Stimulated activated CD8-positive, alpha-beta memory T cell treated with anti-CD3 and anti-CD28 coated beads, Interleukin-15, amount 100 ng/mL, for 24 hours (primary cell): ENCODE results near the gene AJUBA.
"Not testable (repeated sequence)": the region's sequence is repeated elsewhere in the genome, so short reads cannot be mapped to it uniquely, and the experiment has no call there.

ENCODE experiments used
- DNase-seq: peaks from one replicate; pipeline ENCODE4 v3.0.0-alpha.2; 2020; ENCODE audit warnings: low read depth

Gene AJUBA

DNA sequence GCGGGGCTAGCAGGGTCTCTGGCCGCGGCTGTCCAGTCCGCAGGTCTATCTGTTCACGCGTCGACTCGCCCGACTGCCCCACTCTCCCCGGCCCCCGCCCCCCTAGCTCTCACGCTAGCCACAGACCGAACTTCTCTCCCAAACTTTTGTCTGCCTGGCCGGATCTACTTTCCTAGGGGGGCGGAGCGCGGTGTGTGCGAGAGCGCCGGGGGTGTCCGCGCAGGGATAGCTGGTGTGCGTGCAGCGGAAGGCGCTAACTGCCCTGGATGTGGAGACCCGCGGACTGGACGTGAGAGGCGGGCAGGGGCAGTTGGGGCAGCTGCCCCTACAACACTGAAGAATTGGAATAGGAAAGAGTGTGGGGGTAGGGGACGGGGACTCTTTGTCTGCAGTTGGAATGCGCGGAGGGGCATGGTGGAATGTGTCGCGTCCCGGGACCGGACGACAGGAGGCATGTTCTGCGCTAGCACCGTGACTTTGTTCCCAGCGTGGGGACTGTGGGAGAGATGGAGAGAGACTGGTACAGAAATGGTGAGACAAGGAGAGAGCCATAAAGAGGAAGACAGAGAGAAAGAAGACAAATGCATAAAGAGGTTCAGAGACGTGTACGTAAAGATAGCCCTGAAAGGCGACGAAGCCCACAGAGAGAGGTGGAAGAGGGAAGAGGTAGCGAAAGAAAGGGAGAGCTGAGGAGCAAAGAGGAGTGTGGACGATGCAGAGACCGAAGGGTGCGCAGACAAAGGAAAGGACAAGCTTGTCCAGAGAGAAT lies at the start of gene AJUBA:
Gene AJUBA (minus strand): TSS at position 75 of the 769 bp plus-strand sequence. CDS start 285 bp downstream, outside the sequence.
- peak; percentile 41 for DNase-seq

DNA sequence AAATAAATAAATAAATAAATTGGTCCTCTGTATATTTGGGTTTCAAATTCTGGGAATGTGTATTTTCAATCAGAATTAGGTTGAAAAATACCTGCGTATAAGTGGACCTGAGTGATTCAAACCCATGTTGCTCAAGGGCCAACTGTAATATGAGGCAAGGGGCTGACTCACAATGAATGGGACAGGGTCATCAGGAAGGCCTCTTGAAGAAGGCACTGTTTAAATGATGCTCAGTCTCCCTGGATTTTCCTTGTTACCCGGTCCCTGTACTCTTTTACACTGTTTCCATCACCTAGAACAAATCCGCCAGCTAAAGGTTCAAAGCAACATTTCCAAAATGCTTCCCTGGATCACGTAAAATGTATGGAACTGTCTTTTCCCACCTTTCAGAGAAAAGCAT lies 48.6 kb upstream of the AJUBA start:
- no peak for DNase-seq

DNA sequence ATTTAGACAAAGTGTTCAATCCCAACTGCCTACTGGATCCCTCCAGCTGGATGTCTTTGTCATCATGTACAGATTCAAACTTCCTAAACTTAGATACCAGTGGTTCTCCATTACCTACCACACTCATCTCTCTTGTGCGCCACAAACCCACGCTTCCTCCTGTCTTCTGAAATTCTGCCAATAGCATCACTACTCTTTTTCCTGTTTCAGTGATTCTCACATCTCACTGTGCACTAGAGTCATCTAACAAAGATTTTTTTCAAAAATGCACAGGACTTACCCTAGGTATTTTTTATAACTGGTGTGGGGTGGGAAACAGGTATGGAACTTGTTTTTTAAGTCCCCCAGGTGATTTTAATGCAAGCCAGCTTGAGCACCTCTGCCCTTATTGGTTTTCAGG lies 46.4 kb upstream of the AJUBA start:
- no peak for DNase-seq

DNA sequence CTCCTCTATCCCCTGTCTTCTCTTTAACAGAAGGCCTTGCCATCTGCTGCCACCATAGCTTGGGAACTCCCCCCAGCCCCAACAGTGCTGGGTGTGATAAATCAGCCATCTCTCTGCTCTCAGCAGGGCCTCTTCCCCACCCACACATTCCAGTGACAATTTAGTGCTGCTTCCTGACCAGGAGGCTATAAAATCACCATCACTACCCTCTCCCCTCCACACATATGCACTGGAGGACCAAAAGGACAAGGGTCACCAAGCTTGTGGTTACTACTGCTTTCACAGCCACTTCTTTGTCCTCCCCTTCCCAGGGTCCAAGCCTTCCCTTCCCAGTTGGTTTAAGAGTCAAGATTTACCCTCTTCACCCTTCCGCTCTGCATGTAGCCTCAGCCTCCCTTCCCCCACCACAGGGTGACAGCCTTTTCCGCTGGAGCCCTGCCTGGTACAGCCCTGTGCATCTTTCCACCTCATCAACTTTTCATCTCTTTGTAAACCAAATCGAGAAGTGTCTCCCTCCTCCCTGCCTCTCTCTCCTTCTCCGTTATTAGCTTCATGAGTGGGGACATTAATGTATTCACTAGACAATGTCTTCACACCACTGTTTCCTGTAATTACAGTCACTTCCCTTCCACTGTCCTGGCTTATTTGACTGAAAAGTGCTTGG lies 42.9 kb upstream of the AJUBA start:
- no peak for DNase-seq

DNA sequence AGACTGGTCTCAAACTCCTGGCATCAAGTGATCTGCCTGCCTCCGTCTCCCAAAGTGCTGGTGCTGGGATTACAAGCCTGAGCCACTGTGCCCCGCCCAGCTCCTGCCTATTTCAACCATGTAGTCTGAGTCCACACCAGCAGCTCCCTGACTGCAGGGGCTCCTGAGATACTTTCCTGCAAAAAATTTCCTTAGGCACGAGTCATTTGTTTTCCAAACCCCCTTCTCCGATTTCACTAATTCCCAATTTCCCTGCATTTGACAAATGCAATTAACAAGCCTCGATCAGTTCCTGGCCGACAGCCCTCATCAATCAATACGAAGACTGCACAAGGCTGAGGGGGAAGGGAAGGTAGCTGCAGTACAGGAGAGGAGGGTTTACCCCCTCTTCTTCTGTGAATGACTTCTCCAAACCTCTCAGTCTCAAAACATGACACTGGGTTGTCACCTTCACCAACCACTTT lies 42.3 kb upstream of the AJUBA start:
- no peak for DNase-seq

DNA sequence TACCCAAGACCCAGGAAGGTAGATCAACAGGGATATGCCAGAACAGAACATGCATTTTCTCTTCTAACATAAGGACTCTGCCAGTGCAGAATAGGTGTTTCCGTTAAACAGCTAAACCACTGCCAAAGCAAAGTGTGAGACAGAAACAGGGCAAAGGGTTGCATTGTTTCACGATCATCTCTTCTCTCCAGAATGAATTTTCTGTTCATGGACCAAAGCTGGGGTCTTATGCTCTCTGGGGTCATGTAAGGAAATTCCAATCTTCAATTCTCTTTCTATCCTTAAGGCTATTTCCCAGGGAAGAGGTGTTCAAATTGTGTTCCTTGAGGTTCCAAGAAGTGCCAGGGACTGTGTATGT lies 41.4 kb upstream of the AJUBA start:
- no peak for DNase-seq

DNA sequence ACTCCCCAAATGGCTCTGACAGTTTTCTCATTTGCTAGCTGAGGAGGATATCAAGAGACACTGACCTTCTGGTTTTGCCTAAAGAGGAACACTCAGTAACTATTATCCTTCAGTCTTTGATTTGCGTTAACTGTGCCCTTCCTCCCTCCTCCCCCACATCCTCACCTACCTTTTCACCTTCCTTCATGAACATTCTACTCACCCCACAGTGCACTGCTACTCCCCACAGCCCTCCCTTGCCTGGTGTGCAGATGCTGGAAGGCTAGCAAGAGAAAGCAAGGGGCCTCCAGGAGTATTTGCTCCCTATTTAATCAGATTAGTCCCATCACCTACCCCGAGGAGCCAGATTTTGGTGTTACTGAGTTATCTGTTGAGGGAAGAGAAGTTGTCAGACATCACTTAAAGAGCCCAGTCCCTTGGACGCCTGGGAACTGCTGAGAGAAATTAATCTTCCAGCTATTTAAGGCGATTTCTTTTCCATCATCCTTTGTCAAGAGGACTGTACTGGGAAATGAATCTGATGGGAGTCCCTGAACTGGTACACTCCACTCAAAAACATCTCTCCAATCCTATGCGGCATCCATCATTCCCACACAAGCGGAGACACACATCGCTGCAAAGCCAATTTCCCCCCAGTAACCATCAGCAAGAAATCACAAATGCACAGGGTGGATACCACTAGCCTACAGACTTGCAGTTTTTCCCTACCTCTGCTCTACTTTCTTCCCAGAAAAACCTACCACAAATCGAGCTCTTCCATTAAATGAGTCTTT lies 40.9 kb upstream of the AJUBA start:
- no peak for DNase-seq

DNA sequence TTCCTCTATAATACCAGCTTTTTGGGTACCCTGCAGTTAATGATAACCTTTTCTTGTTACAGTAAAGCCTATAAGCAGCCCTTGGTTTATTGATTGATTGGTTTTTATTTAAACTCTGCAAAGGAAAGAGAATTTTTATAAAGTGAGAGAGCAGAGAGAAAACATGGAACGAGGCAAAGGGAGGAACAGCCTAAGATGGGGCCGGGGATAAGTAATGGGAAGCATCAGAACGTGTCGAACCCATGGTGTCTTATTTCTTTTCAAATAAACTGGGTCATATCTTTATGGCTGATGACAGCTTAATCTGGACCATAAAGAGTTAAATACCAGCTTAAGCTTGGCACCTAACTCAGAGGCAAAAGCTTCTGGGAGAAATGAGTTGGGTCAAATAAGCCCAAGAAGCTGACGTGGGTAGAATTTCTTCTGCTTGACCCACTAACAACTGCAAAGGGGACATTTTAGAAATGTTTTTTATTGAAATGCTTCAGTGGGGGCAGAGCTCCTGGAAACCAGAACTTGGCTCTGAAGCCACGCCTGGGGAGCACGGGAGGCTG lies 39.6 kb upstream of the AJUBA start:
- DNase-seq, result no peak

DNA sequence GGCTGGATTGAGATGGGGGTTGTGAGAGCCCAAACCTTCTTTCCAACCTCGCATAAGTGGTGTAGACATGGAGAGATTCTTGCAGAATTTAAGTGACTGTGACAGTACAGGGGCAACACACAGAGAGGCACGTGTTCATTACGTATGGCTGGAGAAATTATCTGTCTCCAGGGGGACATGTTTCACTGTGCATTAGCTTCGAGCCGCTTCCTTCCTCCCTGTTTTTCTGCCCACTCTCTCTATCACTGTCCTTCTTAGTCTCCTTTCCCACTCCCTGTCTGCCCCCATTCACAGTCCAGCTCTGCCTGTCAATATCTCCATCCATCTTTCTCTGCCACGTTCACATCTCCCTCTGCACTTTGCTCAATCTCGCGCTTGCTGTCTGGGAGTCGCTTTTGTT lies 39.1 kb upstream of the AJUBA start:
- DNase-seq, result no peak

DNA sequence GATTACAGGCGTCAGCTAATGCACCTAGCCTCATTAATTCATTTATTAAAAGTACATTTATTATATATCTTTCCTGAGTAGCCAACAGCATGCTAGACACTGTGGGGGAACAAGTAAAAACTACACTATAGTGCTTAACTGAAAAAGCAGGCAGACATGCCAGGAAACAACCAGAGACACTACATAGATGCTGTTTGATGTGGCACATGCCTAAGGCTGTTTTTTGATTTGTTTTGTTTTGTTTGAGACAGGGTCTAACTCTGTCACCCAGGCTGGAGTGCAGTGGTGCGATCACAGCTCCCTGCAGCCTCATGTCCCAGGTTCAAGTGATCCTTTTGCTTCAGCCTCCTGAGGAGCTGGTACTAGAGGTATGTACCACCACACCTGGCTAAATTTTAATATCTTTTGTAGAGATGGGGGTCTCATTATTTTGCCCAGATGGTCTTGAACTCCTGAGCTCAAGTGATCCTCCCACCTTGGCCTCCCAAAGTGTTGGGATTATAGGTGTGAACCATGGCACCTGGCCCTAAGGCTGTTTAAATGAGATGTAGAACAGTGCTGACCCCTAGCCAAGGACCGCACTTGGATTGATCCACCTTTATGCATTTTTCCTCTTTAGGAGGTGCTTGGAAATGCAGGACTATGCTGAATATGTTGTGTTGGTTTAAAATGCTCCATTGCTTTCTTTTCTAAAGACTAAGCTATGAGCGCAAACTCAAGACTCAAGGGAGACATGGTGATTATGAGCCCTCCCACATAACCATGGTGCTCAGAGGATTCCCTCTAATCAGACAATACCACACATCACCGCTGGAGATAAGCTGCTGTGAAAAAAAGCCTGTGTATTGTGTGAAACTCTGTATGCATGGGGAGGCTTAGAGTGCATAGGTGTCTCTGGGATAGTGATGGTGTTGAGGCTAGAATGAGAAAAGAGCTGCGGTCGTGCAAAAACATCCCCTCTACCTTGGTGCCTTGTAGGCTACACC lies 38.1 kb upstream of the AJUBA start:
- no peak for DNase-seq

DNA sequence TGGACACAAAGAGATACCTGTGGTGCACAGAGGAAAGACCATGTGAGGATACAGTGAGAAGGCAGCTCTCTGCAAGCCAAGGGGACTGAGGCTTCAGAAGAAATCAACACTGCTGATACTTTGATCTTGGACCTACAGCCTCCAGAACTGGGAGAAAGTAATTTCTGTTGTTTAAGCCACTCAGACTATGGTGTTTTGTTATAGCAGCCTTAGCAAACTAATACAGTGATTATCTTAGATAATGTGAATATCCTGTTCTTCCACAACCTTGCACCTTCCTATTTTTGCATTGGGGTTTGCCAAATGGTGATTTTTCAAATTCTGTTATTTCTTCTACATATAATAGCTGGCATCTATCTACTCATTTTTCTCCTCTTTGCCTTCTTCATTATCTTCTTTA lies 35.8 kb upstream of the AJUBA start:
- DNase-seq, result no peak

DNA sequence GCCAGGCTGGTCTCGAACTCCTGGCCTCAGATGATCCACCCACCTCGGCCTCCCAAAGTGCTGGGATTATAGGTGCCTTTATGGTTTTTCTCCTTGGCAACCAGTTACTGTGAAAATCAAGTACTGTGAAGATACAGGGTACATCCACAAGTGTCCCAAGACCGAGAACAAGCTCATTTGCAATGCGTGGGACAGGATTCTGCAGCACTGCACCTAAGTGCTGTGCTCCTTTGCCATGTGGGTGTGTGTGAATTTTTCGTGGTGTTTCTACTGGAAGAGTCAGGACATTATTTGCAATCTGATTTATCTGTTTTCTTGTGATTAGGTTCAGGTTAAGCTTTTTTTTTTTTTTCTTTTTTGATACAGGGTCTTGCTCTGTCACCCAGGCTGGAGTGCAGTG lies 34.7 kb upstream of the AJUBA start:
- no peak for DNase-seq

DNA sequence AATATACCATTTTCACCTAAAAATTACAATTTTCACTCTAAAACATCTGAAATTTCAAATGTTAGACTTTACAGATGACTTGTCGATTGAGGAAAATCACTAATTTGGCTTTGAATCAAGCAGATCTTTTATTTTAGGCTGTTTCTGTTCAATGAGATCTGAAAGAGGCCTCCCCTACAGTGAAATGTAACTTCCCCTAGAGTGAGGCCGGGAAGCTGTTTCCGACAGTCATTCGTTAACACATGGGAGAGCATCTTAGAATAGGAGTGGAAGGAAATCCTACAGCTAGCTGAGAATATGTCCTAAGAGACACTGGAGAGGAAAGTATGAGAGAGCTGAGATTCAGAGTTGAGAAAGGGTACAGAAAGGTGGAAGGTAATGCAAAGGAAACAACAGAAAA lies 33.3 kb upstream of the AJUBA start:
- no peak for DNase-seq

DNA sequence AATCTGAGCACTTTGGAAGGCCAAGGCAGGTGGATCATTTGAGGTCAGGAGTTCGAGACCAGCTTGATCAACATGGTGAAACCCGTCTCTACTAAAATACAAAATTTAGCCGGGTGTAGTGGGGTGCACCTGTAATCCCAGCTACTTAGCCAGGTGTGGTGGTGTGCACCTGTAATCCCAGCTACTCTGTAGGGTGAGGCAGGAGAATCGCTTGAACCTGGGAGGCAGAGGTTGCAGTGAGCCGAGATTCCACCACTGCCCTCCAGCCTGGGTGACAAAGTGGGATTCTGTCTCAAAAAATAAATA lies 31.4 kb upstream of the AJUBA start:
- not testable (repeated sequence) for DNase-seq

DNA sequence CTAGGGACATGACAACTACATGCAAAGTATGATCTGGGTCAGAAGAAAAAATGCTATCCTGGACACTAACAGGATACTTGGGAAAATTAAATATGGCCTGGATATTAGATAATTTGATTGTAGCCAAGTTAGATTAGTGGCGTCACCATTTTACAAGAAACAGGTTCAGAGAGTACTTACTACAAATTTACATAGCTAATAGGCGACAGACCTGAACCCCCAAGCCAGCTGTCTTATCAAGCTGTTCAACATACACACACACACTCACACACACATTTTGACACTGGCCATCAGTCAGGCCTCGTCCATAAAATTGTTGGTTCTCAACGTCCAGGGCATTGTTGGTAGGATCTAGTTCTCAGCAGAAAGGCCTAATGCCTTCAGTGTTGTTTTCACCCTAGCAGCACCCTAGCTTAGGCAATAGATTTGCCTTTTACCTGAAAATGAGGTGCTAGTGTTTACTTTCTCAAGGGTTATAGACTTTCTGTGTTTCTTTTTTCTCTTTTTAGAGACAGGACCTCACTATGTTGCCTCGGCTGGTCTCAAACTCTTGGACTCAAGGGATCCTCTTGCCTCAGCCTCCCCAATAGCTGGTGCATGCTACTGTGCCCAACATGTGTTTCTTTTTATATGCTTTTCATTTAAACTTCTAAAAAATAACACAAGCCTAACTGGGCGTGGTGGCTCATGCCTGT lies 30.9 kb upstream of the AJUBA start:
- no peak for DNase-seq

DNA sequence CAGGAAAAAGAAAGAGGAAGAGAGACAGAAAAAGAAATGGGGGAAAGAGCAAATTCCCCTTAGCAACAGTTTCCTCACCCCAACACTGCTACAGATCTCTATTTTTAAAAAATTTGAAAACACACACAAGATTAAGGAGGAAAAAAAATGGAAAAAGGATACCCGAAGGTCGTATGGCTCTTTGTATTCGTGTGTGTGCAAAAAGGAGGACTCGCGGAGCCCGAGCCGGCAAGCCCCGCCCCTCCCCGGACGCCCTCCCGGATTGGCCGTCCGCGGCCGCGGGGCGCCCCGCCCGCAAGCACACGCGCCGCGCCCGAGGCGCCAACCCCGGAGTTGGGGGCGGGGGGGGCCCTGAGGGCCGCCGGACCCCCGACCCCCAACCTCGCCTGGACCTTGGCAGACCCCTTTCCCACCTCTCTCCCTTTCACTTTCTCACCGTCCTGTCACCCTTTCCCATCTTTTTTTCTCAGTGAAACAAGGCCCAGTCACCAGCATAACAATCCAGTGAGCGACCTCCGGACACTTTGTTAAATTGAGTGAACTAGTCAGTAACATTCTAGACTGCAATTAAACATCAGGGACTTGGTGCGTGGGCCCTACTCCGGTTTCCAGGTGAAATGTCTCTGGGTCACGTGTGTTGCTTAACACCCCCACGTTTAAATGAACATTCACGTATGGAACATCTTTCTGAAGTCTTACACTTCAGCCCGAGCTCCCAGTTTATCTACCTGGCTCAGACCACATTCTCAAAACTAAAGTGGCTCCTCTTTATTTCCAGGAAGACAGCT lies 27.8 kb upstream of the AJUBA start, which contains the start of gene C14orf93:
Gene C14orf93 (minus strand): TSS at position 205 of the 788 bp plus-strand sequence. CDS start 11,120 bp downstream, outside the sequence.
- DNase-seq, result peak; percentile 60

DNA sequence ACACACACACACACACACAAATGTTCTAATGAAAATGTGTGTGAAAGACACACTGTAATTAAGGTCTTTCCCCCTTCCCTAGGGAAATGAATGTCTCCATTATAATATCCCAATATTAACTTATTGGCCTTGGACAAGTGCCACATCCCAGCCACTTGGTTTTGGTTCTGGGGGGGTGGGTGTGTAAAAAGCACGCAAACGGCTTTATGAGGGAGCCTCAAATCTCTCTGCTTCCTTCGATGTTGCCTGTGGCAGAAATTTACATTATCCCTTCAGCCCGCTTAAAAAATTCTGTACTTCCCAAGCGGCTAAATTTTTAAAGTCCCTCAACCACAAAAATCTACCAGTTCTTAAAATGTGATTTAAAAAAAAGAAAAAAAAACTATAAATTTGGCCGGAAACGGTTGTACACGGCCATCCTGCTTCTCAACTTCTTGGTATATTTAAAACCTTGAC lies 27.2 kb upstream of the AJUBA start:
- no peak for DNase-seq

DNA sequence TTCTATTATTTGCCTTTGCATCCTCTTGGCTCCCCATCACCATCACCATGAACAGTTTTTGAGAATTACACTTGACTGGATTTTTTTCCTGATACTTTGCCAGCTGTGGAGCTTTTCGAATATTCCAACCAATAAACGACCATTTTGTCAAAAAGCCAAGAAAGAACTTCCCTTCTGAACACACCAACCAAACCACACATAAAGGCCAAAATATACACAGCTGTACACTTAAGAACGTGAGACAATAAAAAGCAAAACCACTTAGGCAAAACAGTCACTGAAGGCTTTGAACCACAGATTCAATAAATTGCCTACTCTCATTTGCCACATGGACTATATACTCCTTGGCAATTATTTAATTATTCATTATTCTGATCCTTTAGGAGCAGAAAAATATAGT lies 26.5 kb upstream of the AJUBA start:
- no peak for DNase-seq

DNA sequence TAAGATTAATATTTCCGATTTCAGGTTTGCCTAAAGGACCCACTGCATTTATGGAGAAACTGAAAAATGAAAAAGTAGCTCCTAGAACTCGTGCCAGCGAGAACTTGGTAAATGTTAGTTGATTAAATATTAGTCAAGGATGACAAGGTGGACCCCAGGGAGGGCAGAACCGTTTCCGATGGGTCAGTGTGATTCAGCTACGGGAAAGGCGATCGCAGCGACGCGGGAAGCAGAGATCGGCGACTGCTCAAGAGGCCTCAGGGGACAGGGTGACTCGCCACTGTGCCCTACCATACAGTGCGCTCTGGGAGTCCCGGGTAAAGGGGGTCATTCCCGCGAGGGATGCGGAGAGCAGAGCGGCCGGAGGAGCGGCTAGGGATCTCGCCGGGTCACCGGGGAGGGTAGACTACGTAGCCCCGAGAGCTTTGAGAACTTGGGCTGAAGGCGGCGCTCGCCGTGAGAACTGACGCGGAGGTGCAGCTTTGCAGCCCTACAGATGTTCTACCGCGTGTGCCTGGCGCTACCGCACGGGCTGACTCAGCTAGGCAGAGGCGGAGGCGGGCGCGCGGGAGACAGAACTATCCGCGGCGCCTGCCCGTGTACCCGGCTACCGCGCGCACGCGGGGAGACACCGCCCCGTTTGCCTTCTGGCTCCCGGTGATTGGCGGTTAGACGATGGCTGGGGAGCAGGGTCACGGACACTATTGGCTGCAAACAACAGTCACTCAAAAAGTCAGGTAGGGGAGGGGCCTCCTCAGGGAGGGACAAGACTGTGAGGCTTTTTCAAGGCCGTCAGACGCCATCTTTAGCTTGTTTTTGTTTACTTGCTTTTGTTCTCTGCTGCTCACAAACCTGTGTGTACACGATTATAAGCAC lies 24.4 kb upstream of the AJUBA start:
- DNase-seq, result peak; percentile 79
